Right lobe of liver (tissue), 6 donors: ENCODE data around the gene KIF12. TPM values are rescaled to one million over a fixed set of nuclear protein-coding genes. Genes with fewer than 3 reads are reported as not detected.
A peak's percentile ranks its signal among the peaks of the same experiment; 100 is the strongest.

ENCODE experiments used
- ATAC-seq, 4 donors: fragments of 200-7000 bp; cut with Tn5 transposase; one replicate each; pipeline ENCODE4 v1.9.1; 2020; ENCODE audit warnings: mild to moderate bottlenecking in 4 of 4, moderate library complexity in 4 of 4
- DNase-seq, 3 donors: peaks; one replicate each; pipeline ENCODE4 v3.0.0-alpha.2; 2020
- H3K27ac ChIP-seq, 3 donors: fragments of 200-600 bp; one replicate each; pipeline ENCODE4 v1.8.0; 2022
- H3K27me3 ChIP-seq, 2 donors: fragments of 200-600 bp; one replicate each; pipeline ENCODE4 v1.8.0; 2022
- H3K36me3 ChIP-seq, 4 donors: fragments of 200-600 bp; sonication (generic) in 1 of 4; one replicate each; pipeline versions ENCODE4 v1.5.1 to v1.8.0; 2017 to 2022; ENCODE audit warnings: control low read depth in 1 of 4
- H3K4me1 ChIP-seq, 4 donors: fragments of 200-600 bp; sonication (generic) in 1 of 4; one replicate each; pipeline versions ENCODE4 v1.5.1 to v1.8.0; 2017 to 2022; ENCODE audit warnings: control low read depth in 1 of 4
- H3K4me3 ChIP-seq, 3 donors: fragments of 200-600 bp; one replicate each; pipeline ENCODE4 v1.8.0; 2022
- H3K9me3 ChIP-seq, 4 donors: fragments of 200-600 bp; sonication (generic) in 1 of 4; one replicate each; pipeline versions ENCODE4 v1.5.1 to v1.8.0; 2017 to 2022; ENCODE audit warnings: control low read depth in 1 of 4
- CTCF ChIP-seq, 4 donors: fragments of 200-600 bp in 3 of 4; fragments of 450-650 bp in 1 of 4; IDR thresholded peaks; one replicate each; pipeline versions ENCODE4 v1.5.1 to v1.8.0; 2016 to 2022; ENCODE audit warnings: antibody characterized with exemption in 4 of 4, mild to moderate bottlenecking in 2 of 4
- POLR2A ChIP-seq: fragments of 450-650 bp; IDR thresholded peaks from one replicate; pipeline ENCODE4 v1.6.1; 2017; ENCODE audit warnings: antibody characterized with exemption, mild to moderate bottlenecking
- WGBS: methylation state at CpG from one replicate; pipeline ENCODE4 v1.1.6; 2018; ENCODE audit warnings: low coverage, low lambda C conversion rate; ENCODE audit not compliant: insufficient coverage; ENCODE audit errors: missing lambda C conversion rate; 5-methylcytosine and 5-hydroxymethylcytosine counted together
- intact Hi-C, 2 donors: fragments of 100-400 bp; cut with DNase I; formaldehyde crosslinking; loops; one replicate each; pipeline versions ENCODE4 v1.11.2 to v1.14.1; 2022
- total RNA-seq, 6 experiments: library from RNA; depleted of rRNA in 2 of 6; stranded (reverse); fragments of >200 nt in 2 of 6; fragmentation: NEBNext Ultra II Directional in 3 of 6; extraction: Animal tissue kit (Norgen Biotek cat#: 25700) in 3 of 6; gene quantifications; one replicate each; pipeline versions ENCODE4 v1.1.0 to v1.2.4, GENCODE V29; 2016 to 2023
- donor health status: DM: no; HTN: yes; CAD: no.
- donor health status: DM: no; HTN: no; CAD: no.
- donor health status: DM: no; HTN: no; CAD: no.
- donor health status: DM: no; HTN: yes; CAD: no.
- donor health status: DM: no; HTN: yes; CAD: no.

KIF12 gene
- total RNA-seq, 6 experiments from 2014 or later, result 3.1 to 24.3 (median 14.2) TPM

DNA sequence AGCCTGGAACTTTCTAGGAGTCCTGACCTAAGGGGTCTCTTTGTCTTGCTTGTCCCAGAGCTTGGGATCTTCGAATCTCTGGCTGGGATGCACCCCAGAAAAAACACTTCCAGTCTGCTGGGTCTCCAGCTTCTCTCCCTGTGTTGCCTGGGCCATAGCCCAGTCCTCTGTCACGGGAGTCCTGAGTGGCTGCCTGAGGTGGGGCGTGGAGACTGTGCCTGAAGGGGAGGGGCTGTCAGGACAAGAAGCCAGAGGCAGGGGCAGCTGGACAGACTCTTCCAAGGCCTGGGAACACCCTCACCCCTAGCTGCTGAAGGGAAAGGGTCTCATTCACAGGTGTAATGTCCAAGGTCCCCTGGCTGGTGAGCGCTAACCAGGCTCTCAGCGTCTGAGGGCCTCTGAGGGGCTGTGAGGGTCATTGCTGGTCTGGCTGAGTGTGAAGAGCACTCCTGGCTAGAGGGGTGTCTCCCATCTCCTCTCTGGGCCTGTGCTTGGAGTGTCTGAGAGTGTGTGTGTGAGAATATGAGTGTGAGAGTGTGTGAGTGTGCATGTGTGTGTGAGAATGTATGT, 35.8 kb upstream of the KIF12 start:
- Histone ChIP-seq H3K9me3 (no peaks in the 10 kb centered on the region), H3K36me3 (no peaks in the 10 kb centered on the region), H3K27me3 (no peaks in the 10 kb centered on the region), H3K4me3 (no peak overlapping the region), H3K27ac (no peak overlapping the region), H3K4me1 (peaks cover 0 to 18% (median 8%) of the 10 kb centered on the region in 4 donors)
- WGBS, result no CpG with 5 or more reads among the region's 5 CpGs
- TF ChIP-seq CTCF (IDR thresholded peaks at IDR 0.05) (no peak), POLR2A (no peak)
- intact Hi-C loops, result no loop called here
- ATAC-seq (no peak), DNase-seq (no peak)

DNA sequence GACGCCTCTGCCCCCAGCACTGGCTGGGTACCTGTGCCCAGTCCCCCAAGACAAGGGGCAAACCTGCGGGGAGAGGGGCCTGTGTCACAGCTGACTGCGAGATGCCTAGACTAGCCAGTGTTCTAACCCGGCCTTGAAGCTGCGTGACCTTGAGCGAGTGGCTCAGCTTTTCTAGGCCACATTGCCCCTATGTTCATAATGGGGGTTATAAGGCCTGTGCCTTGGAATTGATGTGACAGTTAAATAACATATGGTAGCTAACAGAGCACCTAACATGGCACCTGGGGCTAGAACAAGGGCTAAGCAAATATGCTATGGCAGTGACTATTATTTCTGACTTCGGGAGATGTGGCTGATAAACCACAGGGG, 33.4 kb upstream of the KIF12 start:
- Histone ChIP-seq H3K4me3 (no peak overlapping the region), H3K27me3 (no peaks in the 10 kb centered on the region), H3K4me1 (peaks cover 0 to 24% (median 10%) of the 10 kb centered on the region in 4 donors), H3K36me3 (no peaks in the 10 kb centered on the region), H3K27ac (no peak overlapping the region), H3K9me3 (no peaks in the 10 kb centered on the region)
- DNase-seq, result no peak
- WGBS, result 92% methylated on average over 3 of the region's 7 CpGs
- TF ChIP-seq CTCF (IDR thresholded peaks at IDR 0.05) (no peak), POLR2A (no peak)
- no peak for ATAC-seq
- intact Hi-C loops, result no loop called here

- Histone ChIP-seq H3K36me3 (no peaks in the 10 kb centered on the region), H3K4me3 (no peak overlapping the region), H3K27ac (no peak overlapping the region), H3K4me1 (peaks cover 0 to 24% (median 10%) of the 10 kb centered on the region in 4 donors), H3K9me3 (no peaks in the 10 kb centered on the region), H3K27me3 (no peaks in the 10 kb centered on the region)
- no peak for DNase-seq
- intact Hi-C loops, result no loop called here
- TF ChIP-seq CTCF (IDR thresholded peaks at IDR 0.05) (no peak), POLR2A (no peak)
- ATAC-seq, result no peak
- 91% methylated on average over 8 of the region's 10 CpGs for WGBS
Measured at GRCh38 chr9:114131808-114132549, 32.9 kb upstream of the KIF12 start.

GRCh38 chr9:114130624-114131277, 31.7 kb upstream of the KIF12 start:
- DNase-seq (peak in 1 of 3 donors; percentile 80), ATAC-seq (peak; percentile 71 to 91 (median 83))
- TF ChIP-seq POLR2A, result no peak
- no peak for TF ChIP-seq CTCF (IDR thresholded peaks at IDR 0.05)
- Histone ChIP-seq H3K9me3 (no peaks in the 10 kb centered on the region), H3K27me3 (no peaks in the 10 kb centered on the region), H3K36me3 (no peaks in the 10 kb centered on the region), H3K27ac (peak overlapping the region in 2 of 3 donors; percentile 17 to 44), H3K4me1 (peaks cover 0 to 24% (median 10%) of the 10 kb centered on the region in 4 donors), H3K4me3 (no peak overlapping the region)
- intact Hi-C loops, result no loop called here
- WGBS, result 45% methylated on average over 4 of the region's 4 CpGs
